Cardiac muscle cell (in vitro differentiated cells and primary cell): ENCODE measurements around the gene ORAI3. TPM values are rescaled to one million over a fixed set of nuclear protein-coding genes. Genes with fewer than 3 reads are reported as not detected.

ENCODE experiments used
- DNase-seq, 2 donors: peaks; one replicate each; pipeline versions ENCODE4 v3.0.0 to v3.0.0-alpha.2; 2010 to 2017; ENCODE audit warnings: low read depth in 1 of 2, low spot score in 1 of 2
- H3K27ac ChIP-seq: fragments of 200-600 bp; sonication (generic); 2 replicates; pipeline ENCODE4 v1.5.1; 2016
- H3K27me3 ChIP-seq: fragments of 200-600 bp; sonication (generic); 2 replicates; pipeline ENCODE4 v1.6.0; 2016; ENCODE audit warnings: control low read depth
- H3K36me3 ChIP-seq: fragments of 200-600 bp; sonication (generic); 2 replicates; pipeline ENCODE4 v1.5.1; 2016; ENCODE audit warnings: control low read depth
- H3K4me1 ChIP-seq: fragments of 200-600 bp; sonication (generic); 2 replicates; pipeline ENCODE4 v1.8.1; 2017; ENCODE audit warnings: low read depth, mild to moderate bottlenecking, mixed run types
- H3K4me3 ChIP-seq: fragments of 200-600 bp; sonication (generic); 2 replicates; pipeline ENCODE4 v1.5.1; 2016; ENCODE audit warnings: mild to moderate bottlenecking
- H3K9me3 ChIP-seq: fragments of 200-600 bp; sonication (generic); 2 replicates; pipeline ENCODE4 v1.5.1; 2017; ENCODE audit warnings: low read depth, mild to moderate bottlenecking, control low read depth
- CTCF ChIP-seq: IDR thresholded peaks from 2 replicates; pipeline ENCODE4 v1.5.1; 2012; ENCODE audit warnings: low read depth, mild to moderate bottlenecking, low read length
- polyA plus RNA-seq: library from polyadenylated mRNA; unstranded; fragments of >200 nt; fragmentation: Nextera tagmentation; extraction: Ambion mirVana; gene quantifications from 2 replicates; pipeline ENCODE4 v1.2.1, GENCODE V29; 2016
- total RNA-seq: library from RNA; depleted of rRNA; stranded (reverse); fragments of >200 nt; gene quantifications from 2 replicates; pipeline ENCODE4 v1.2.3, GENCODE V29; 2016

ORAI3 gene
- total and polyA plus RNA-seq, 2 experiments from 2014 or later, result 88.5 to 101 TPM

GRCh38 chr16:30953511-30954124 is 4.8 kb downstream of the ORAI3 start:
- peak; percentile 83 to 90 for DNase-seq
- H3K36me3 ChIP-seq, result no peaks in the 10 kb centered on the region
- no peak overlapping the region for H3K4me3 ChIP-seq
- H3K4me1 ChIP-seq, result peaks cover 4% of the 10 kb centered on the region
- TF ChIP-seq CTCF, result peak; percentile 75
- peak overlapping the region; percentile 49 for H3K27ac ChIP-seq
- H3K9me3 ChIP-seq, result no peaks in the 10 kb centered on the region
- H3K27me3 ChIP-seq, result no peaks in the 10 kb centered on the region

GRCh38 chr16:30954993-30955392 is 6.1 kb downstream of the ORAI3 start:
- Histone ChIP-seq H3K27me3 (no peaks in the 10 kb centered on the region), H3K4me1 (peaks cover 8% of the 10 kb centered on the region), H3K4me3 (no peak overlapping the region), H3K9me3 (no peaks in the 10 kb centered on the region), H3K36me3 (peaks cover 3% of the 10 kb centered on the region), H3K27ac (no peak overlapping the region)
- no peak for DNase-seq
- no peak for TF ChIP-seq CTCF

GRCh38 chr16:30956601-30957455 is 8.0 kb downstream of the ORAI3 start:
- TF ChIP-seq CTCF, result peak; percentile 39
- no peaks in the 10 kb centered on the region for H3K27me3 ChIP-seq
- peak; percentile 86 to 91 for DNase-seq
- peak overlapping the region; percentile 100 for H3K27ac ChIP-seq
- no peaks in the 10 kb centered on the region for H3K9me3 ChIP-seq
- H3K4me3 ChIP-seq, result peak overlapping the region; percentile 68
- peaks cover 3% of the 10 kb centered on the region for H3K4me1 ChIP-seq
- peaks cover 19% of the 10 kb centered on the region for H3K36me3 ChIP-seq

GRCh38 chr16:30957456-30958174 is 8.7 kb downstream of the ORAI3 start, which contains the start of gene SETD1A:
Gene SETD1A, plus strand, starts transcription at chr16:30957754. Its CDS starts 978 bp downstream, at chr16:30958732.
- no peak for TF ChIP-seq CTCF
- Histone ChIP-seq H3K9me3 (no peaks in the 10 kb centered on the region), H3K36me3 (peaks cover 22% of the 10 kb centered on the region), H3K4me3 (peak within 1 kb of the TSS; percentile 68), H3K27me3 (no peaks in the 10 kb centered on the region), H3K27ac (peak within 1 kb of the TSS; percentile 100), H3K4me1 (peaks cover 3% of the 10 kb centered on the region)
- DNase-seq, result peak; percentile 99
